Liver (tissue), 9 donors: ENCODE data around the gene RAB3C. TPM values are rescaled to one million over a fixed set of nuclear protein-coding genes. Genes with fewer than 3 reads are reported as not detected.

Experiments
- DNase-seq: peaks from one replicate; pipeline ENCODE4 v3.0.0-alpha.2; 2017; ENCODE audit warnings: low spot score
- H3K27ac ChIP-seq, 2 donors: one replicate each; pipeline ENCODE4 v1.7.0; 2013; ENCODE audit warnings: inconsistent platforms in 2 of 2, low read length in 2 of 2, control low read depth in 1 of 2, low read depth in 1 of 2, mild to moderate bottlenecking in 1 of 2
- H3K27me3 ChIP-seq, 4 donors: one replicate each; pipeline versions ENCODE4 v1.6.1 to v1.7.0; 2013; ENCODE audit warnings: low read length in 3 of 4, inconsistent platforms in 1 of 4, mild to moderate bottlenecking in 1 of 4, moderate library complexity in 1 of 4; ENCODE audit not compliant: control insufficient read depth in 4 of 4, insufficient read depth in 4 of 4
- H3K36me3 ChIP-seq, 4 donors: one replicate each; pipeline versions ENCODE4 v1.6.1 to v1.7.0; 2013; ENCODE audit warnings: low read length in 3 of 4, mild to moderate bottlenecking in 3 of 4, low read depth in 1 of 4, moderate library complexity in 1 of 4; ENCODE audit not compliant: control insufficient read depth in 4 of 4, insufficient read depth in 3 of 4
- H3K4me1 ChIP-seq, 4 donors: one replicate each; pipeline versions ENCODE4 v1.6.1 to v1.7.0; 2013; ENCODE audit warnings: low read length in 3 of 4, mild to moderate bottlenecking in 3 of 4, moderate library complexity in 1 of 4; ENCODE audit not compliant: control insufficient read depth in 4 of 4, insufficient read depth in 4 of 4
- H3K4me3 ChIP-seq, 3 donors: one replicate each; pipeline versions ENCODE4 v1.6.1 to v1.7.0; 2013; ENCODE audit warnings: low read length in 3 of 3, control low read depth in 1 of 3, low read depth in 1 of 3, mild to moderate bottlenecking in 1 of 3
- H3K9ac ChIP-seq, 2 donors: one replicate each; pipeline ENCODE4 v1.7.0; 2013; ENCODE audit warnings: low read length in 2 of 2, mild to moderate bottlenecking in 2 of 2, moderate library complexity in 2 of 2, control low read depth in 1 of 2, low read depth in 1 of 2
- H3K9me3 ChIP-seq, 4 donors: one replicate each; pipeline versions ENCODE4 v1.6.1 to v1.7.0; 2013; ENCODE audit warnings: low read length in 3 of 4; ENCODE audit not compliant: control insufficient read depth in 4 of 4
- ATF3 ChIP-seq: IDR thresholded peaks from 2 replicates; pipeline ENCODE4 v1.6.1; 2016; ENCODE audit warnings: antibody characterized with exemption
- FOXA2 ChIP-seq: IDR thresholded peaks from 2 replicates; pipeline ENCODE4 v1.6.1; 2016; ENCODE audit warnings: antibody characterized with exemption
- GABPA ChIP-seq, 2 donors: IDR thresholded peaks in 1 of 2; conservative IDR thresholded peaks in 1 of 2; 2 replicates each; pipeline ENCODE4 v1.6.1; 2016; ENCODE audit warnings: antibody characterized with exemption in 2 of 2, mild to moderate bottlenecking in 1 of 2, moderate library complexity in 1 of 2
- HNF4A ChIP-seq, 2 donors: conservative IDR thresholded peaks; 2 replicates each; pipeline ENCODE4 v1.6.1; 2016; ENCODE audit warnings: antibody characterized with exemption in 2 of 2, mild to moderate bottlenecking in 2 of 2
- HNF4G ChIP-seq: IDR thresholded peaks from 2 replicates; pipeline ENCODE4 v1.6.1; 2016; ENCODE audit warnings: antibody characterized with exemption
- JUND ChIP-seq, 2 donors: IDR thresholded peaks; 2 replicates each; pipeline ENCODE4 v1.6.1; 2016; ENCODE audit warnings: antibody characterized with exemption in 2 of 2
- MAX ChIP-seq: IDR thresholded peaks from 2 replicates; pipeline ENCODE4 v1.6.1; 2016; ENCODE audit warnings: antibody characterized with exemption
- NR2F2 ChIP-seq: IDR thresholded peaks from 2 replicates; pipeline ENCODE4 v1.6.1; 2016; ENCODE audit warnings: antibody characterized with exemption
- RAD21 ChIP-seq, 2 donors: IDR thresholded peaks; 2 replicates each; pipeline ENCODE4 v1.6.1; 2016; ENCODE audit warnings: antibody characterized with exemption in 2 of 2, mild to moderate bottlenecking in 2 of 2
- RXRA ChIP-seq, 2 donors: IDR thresholded peaks; 2 replicates each; pipeline ENCODE4 v1.6.1; 2017 to 2018; ENCODE audit warnings: antibody characterized with exemption in 2 of 2, mild to moderate bottlenecking in 1 of 2
- SP1 ChIP-seq: IDR thresholded peaks from 2 replicates; pipeline ENCODE4 v1.6.1; 2018; ENCODE audit warnings: antibody characterized with exemption, mild to moderate bottlenecking
- TAF1 ChIP-seq: conservative IDR thresholded peaks from 2 replicates; pipeline ENCODE4 v1.6.1; 2016; ENCODE audit warnings: antibody characterized with exemption, mild to moderate bottlenecking
- YY1 ChIP-seq: IDR thresholded peaks from 2 replicates; pipeline ENCODE4 v1.6.1; 2016; ENCODE audit warnings: antibody characterized with exemption, mild to moderate bottlenecking
- ZBTB33 ChIP-seq: IDR thresholded peaks from 2 replicates; pipeline ENCODE4 v1.6.1; 2016; ENCODE audit warnings: antibody characterized with exemption
- WGBS: extraction: QIAGEN DNeasy Blood & Tissue Kit; methylation state at CpG from one replicate; pipeline ENCODE4 v1.1.7; 2013; 5-methylcytosine and 5-hydroxymethylcytosine counted together
- polyA plus RNA-seq, 2 donors: library from polyadenylated mRNA; stranded (reverse) in 1 of 2; unstranded in 1 of 2; fragments of 200-250 nt in 1 of 2; fragments of >200 nt in 1 of 2; fragmentation: Nextera tagmentation in 1 of 2; extraction: Ambion mirVana in 1 of 2; gene quantifications; one replicate each; pipeline versions ENCODE4 v1.2.1 to v1.2.3, GENCODE V29; 2013 to 2015
- total RNA-seq, 2 donors: library from RNA; depleted of rRNA; stranded (reverse); fragments of >200 nt; gene quantifications; one replicate each; pipeline ENCODE4 v1.2.3, GENCODE V29; 2014
- TF ChIP-seq, protein P1 (sequence below): IDR thresholded peaks from 2 replicates; pipeline ENCODE4 v1.6.1; 2016; ENCODE audit warnings: antibody characterized with exemption, mild to moderate bottlenecking
- TF ChIP-seq, protein P2 (sequence below): fragments of 150-350 bp; IDR thresholded peaks from 2 replicates; pipeline ENCODE4 v1.5.1; 2017; ENCODE audit warnings: improper control_type of control experiment, low read depth, low read length; ENCODE audit not compliant: missing input control
- donor health status: healthy.
- donor health status: healthy.
- donor health status: healthy.
- donor health status: healthy.
- donor health status: healthy.

The RAB3C gene
- total and polyA plus RNA-seq, 4 donors, result 0.72 to 4.6 (median 1.3) TPM

- no peak overlapping the region for H3K4me3 ChIP-seq
- WGBS, result 30% methylated on average over 18 of the region's 18 CpGs
- H3K27me3 ChIP-seq, result peaks cover 0 to 3% (median 0%) of the 10 kb centered on the region in 4 donors
- peak overlapping the region; percentile 0 to 23 for H3K27ac ChIP-seq
- H3K9me3 ChIP-seq, result no peaks in the 10 kb centered on the region
- H3K36me3 ChIP-seq, result no peaks in the 10 kb centered on the region
- peak; percentile 53 for DNase-seq
- H3K9ac ChIP-seq, result no peak overlapping the region
- no peaks in the 10 kb centered on the region for H3K4me1 ChIP-seq
- TF ChIP-seq YY1 (no peak), NR2F2 (peak; percentile 91), ATF3 (no peak), RXRA (IDR thresholded peaks at IDR 0.05) (peak in 1 of 2 donors; percentile 29), JUND (IDR thresholded peaks at IDR 0.05) (no peak), SP1 (peak; percentile 42), HNF4G (no peak), RAD21 (IDR thresholded peaks at IDR 0.05) (peak; percentile 68 to 82)
- TF ChIP-seq, protein P1, sequence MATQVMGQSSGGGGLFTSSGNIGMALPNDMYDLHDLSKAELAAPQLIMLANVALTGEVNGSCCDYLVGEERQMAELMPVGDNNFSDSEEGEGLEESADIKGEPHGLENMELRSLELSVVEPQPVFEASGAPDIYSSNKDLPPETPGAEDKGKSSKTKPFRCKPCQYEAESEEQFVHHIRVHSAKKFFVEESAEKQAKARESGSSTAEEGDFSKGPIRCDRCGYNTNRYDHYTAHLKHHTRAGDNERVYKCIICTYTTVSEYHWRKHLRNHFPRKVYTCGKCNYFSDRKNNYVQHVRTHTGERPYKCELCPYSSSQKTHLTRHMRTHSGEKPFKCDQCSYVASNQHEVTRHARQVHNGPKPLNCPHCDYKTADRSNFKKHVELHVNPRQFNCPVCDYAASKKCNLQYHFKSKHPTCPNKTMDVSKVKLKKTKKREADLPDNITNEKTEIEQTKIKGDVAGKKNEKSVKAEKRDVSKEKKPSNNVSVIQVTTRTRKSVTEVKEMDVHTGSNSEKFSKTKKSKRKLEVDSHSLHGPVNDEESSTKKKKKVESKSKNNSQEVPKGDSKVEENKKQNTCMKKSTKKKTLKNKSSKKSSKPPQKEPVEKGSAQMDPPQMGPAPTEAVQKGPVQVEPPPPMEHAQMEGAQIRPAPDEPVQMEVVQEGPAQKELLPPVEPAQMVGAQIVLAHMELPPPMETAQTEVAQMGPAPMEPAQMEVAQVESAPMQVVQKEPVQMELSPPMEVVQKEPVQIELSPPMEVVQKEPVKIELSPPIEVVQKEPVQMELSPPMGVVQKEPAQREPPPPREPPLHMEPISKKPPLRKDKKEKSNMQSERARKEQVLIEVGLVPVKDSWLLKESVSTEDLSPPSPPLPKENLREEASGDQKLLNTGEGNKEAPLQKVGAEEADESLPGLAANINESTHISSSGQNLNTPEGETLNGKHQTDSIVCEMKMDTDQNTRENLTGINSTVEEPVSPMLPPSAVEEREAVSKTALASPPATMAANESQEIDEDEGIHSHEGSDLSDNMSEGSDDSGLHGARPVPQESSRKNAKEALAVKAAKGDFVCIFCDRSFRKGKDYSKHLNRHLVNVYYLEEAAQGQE, result no peak
- TF ChIP-seq, protein P2, sequence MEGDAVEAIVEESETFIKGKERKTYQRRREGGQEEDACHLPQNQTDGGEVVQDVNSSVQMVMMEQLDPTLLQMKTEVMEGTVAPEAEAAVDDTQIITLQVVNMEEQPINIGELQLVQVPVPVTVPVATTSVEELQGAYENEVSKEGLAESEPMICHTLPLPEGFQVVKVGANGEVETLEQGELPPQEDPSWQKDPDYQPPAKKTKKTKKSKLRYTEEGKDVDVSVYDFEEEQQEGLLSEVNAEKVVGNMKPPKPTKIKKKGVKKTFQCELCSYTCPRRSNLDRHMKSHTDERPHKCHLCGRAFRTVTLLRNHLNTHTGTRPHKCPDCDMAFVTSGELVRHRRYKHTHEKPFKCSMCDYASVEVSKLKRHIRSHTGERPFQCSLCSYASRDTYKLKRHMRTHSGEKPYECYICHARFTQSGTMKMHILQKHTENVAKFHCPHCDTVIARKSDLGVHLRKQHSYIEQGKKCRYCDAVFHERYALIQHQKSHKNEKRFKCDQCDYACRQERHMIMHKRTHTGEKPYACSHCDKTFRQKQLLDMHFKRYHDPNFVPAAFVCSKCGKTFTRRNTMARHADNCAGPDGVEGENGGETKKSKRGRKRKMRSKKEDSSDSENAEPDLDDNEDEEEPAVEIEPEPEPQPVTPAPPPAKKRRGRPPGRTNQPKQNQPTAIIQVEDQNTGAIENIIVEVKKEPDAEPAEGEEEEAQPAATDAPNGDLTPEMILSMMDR, result peak; percentile 69
Measured at GRCh38 chr5:58891086-58891970, 308.5 kb downstream of the RAB3C start.

DNA sequence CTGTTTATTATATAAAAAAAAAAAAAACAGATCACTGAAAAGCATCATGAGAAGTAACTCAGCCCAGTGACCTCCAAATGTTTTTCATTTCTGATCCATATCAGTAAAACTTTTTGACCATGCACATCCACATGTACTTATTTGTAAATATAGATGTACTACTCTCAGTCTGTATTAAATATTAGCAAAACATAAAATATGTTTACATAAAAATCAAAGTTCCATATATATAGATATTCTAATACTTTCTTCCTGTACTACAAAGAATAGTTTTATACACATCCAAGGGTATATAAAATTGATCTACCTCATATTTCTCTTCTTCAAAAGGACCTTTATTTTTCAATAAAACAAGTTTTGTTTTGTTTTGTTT is 309.1 kb downstream of the RAB3C start:
- Histone ChIP-seq H3K27ac (no peak overlapping the region), H3K9ac (no peak overlapping the region)
- no peak for TF ChIP-seq HNF4A (conservative IDR thresholded peaks at IDR 0.05)
- TF ChIP-seq JUND (IDR thresholded peaks at IDR 0.05), result no peak
- TF ChIP-seq MAX, result no peak
- no peak for TF ChIP-seq GABPA (IDR thresholded peaks at IDR 0.05 in 1 of 2, conservative IDR thresholded peaks at IDR 0.05 in 1 of 2)
- TF ChIP-seq SP1, result no peak
- no peak for TF ChIP-seq TAF1
- TF ChIP-seq RXRA (IDR thresholded peaks at IDR 0.05), result no peak
- TF ChIP-seq ZBTB33, result no peak
- no peak for TF ChIP-seq YY1
- TF ChIP-seq FOXA2, result no peak
- TF ChIP-seq ATF3, result no peak
- TF ChIP-seq, protein P2, result no peak

More for the DNA sequence above, 309.1 kb downstream of the RAB3C start:
- no peak for DNase-seq
- Histone ChIP-seq H3K36me3 (no peaks in the 10 kb centered on the region), H3K4me3 (no peak overlapping the region), H3K4me1 (no peaks in the 10 kb centered on the region), H3K9me3 (no peaks in the 10 kb centered on the region), H3K27me3 (peaks cover 0 to 3% (median 0%) of the 10 kb centered on the region in 4 donors)
